HepG2 (cell line): ENCODE results near the gene KIF26B. TPM values are rescaled to one million over a fixed set of nuclear protein-coding genes. Genes with fewer than 3 reads are reported as not detected.

Source experiments
- FOXA3 ChIP-seq: IDR thresholded peaks from 2 replicates; pipeline ENCODE4 v1.6.1; 2016; ENCODE audit warnings: missing genetic modification reagents, missing compliant biosample characterization
- HDAC1 ChIP-seq: sonication (generic); formaldehyde crosslinking; IDR thresholded peaks from 2 replicates; pipeline ENCODE4 v1.5.1; 2020; ENCODE audit warnings: mild to moderate bottlenecking, missing genetic modification reagents
- PATZ1 ChIP-seq: sonication (generic); formaldehyde crosslinking; IDR thresholded peaks from 2 replicates; pipeline ENCODE4 v1.4.0; 2020; ENCODE audit warnings: missing genetic modification reagents
- RAD21 ChIP-seq: fragments of 450-650 bp; formaldehyde crosslinking; IDR thresholded peaks from 2 replicates; pipeline ENCODE4 v1.5.0; 2020; ENCODE audit warnings: mild to moderate bottlenecking
- TBX2 ChIP-seq: sonication (generic); formaldehyde crosslinking; IDR thresholded peaks from 2 replicates; pipeline ENCODE4 v1.5.0; 2020; ENCODE audit warnings: missing genetic modification reagents, mild to moderate bottlenecking, borderline replicate concordance
- ZNF512 ChIP-seq: sonication (generic); formaldehyde crosslinking; IDR thresholded peaks from 2 replicates; pipeline ENCODE4 v1.4.0; 2020; ENCODE audit warnings: mild to moderate bottlenecking, missing genetic modification reagents
- polyA plus RNA-seq, 8 experiments: library from polyadenylated mRNA; depleted of rRNA in 3 of 8; stranded (reverse) in 7 of 8; unstranded in 1 of 8; fragments of >200 nt; fragmentation: Illumina TruSeq in 4 of 8; extraction: Trizol in 4 of 8; gene quantifications; 2 replicates each; pipeline versions ENCODE4 v1.2.1 to v1.2.3, GENCODE V29; 2011 to 2016; ENCODE audit warnings: low read depth in 4 of 8, missing spikeins in 1 of 8, mixed read lengths in 1 of 8; ENCODE audit not compliant: insufficient read depth in 1 of 8
- total RNA-seq, 5 experiments: library from RNA; depleted of rRNA; stranded (reverse); fragments of >200 nt; fragmentation: Illumina TruSeq; extraction: Trizol; gene quantifications; 2 replicates each; pipeline ENCODE4 v1.2.3, GENCODE V29; 2016; ENCODE audit warnings: low read depth in 1 of 5
- TF ChIP-seq, protein P1 (sequence below): sonication (generic); formaldehyde crosslinking; IDR thresholded peaks from 2 replicates; pipeline ENCODE4 v1.9.0; 2021; ENCODE audit warnings: missing genetic modification reagents, borderline replicate concordance

Gene KIF26B
- total and polyA plus RNA-seq, 2 of the 13 experiments (the other 11 are each of a cell fraction or from before 2014, with no cell fraction given): 0.08 to 0.09 TPM

DNA sequence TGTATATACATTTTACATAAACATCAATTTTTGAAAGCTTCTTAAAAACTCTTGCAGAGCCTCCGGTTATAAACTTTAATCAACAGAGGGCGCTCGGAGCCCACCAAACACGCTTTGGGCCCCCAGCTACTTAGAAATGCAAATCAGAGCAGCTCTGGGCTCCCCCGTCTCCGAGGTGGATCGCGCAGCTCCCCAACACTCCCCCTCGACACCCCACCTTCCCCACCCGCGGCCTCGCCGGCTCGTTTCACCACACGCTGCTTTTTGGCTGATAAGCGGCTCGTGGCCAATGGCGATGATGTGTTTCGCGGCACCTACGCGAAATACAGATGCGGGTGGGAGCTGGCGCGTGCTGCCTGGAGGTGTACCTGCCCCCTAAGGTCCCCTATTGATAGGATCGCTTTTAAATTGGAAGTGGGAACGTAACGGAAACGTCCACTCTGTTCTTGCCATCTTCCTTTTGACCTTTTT lies 1.7 kb upstream of the KIF26B start (continued):
- TF ChIP-seq PATZ1 (CRISPR knock-in tag): peak; percentile 44; the same call in 1 of the 2 replicates
- no peak for TF ChIP-seq FOXA3 (CRISPR knock-in tag)
- TF ChIP-seq HDAC1 (CRISPR knock-in tag): 0 out of 2 replicates have a peak, but pooled peaks have one; percentile 19
- TF ChIP-seq, protein P1, sequence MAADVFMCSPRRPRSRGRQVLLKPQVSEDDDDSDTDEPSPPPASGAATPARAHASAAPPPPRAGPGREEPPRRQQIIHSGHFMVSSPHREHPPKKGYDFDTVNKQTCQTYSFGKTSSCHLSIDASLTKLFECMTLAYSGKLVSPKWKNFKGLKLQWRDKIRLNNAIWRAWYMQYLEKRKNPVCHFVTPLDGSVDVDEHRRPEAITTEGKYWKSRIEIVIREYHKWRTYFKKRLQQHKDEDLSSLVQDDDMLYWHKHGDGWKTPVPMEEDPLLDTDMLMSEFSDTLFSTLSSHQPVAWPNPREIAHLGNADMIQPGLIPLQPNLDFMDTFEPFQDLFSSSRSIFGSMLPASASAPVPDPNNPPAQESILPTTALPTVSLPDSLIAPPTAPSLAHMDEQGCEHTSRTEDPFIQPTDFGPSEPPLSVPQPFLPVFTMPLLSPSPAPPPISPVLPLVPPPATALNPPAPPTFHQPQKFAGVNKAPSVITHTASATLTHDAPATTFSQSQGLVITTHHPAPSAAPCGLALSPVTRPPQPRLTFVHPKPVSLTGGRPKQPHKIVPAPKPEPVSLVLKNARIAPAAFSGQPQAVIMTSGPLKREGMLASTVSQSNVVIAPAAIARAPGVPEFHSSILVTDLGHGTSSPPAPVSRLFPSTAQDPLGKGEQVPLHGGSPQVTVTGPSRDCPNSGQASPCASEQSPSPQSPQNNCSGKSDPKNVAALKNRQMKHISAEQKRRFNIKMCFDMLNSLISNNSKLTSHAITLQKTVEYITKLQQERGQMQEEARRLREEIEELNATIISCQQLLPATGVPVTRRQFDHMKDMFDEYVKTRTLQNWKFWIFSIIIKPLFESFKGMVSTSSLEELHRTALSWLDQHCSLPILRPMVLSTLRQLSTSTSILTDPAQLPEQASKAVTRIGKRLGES: no peak
- TF ChIP-seq TBX2: 0 out of 2 replicates have a peak, but pooled peaks have one; percentile 17
- no peak for TF ChIP-seq ZNF512 (CRISPR knock-in tag)
- TF ChIP-seq RAD21: peak; percentile 82
- TF ChIP-seq, all 625 proteins: peak for 10
